Heart right ventricle (tissue), 16 donors: Measurements from ENCODE around the gene MAD2L2. TPM values are rescaled to one million over a fixed set of nuclear protein-coding genes. Genes with fewer than 3 reads are reported as not detected.

Source experiments
- ATAC-seq, 8 donors: fragments of 200-7000 bp; cut with Tn5 transposase; one replicate each; pipeline ENCODE4 v1.9.1; 2020; ENCODE audit warnings: mild to moderate bottlenecking in 8 of 8, moderate library complexity in 8 of 8, moderate number of reproducible peaks in 1 of 8
- DNase-seq, 2 donors: peaks; one replicate each; pipeline ENCODE4 v3.0.0-alpha.2; 2020
- H3K27ac ChIP-seq, 10 donors: fragments of 200-600 bp; sonication (generic) in 2 of 10; one replicate each; pipeline versions ENCODE4 v1.5.0 to v1.8.0; 2020 to 2022; ENCODE audit warnings: mild to moderate bottlenecking in 3 of 10
- H3K27me3 ChIP-seq, 7 donors: fragments of 200-600 bp; one replicate each; pipeline ENCODE4 v1.8.0; 2021 to 2022; ENCODE audit warnings: mild to moderate bottlenecking in 2 of 7
- H3K36me3 ChIP-seq, 9 donors: fragments of 200-600 bp; sonication (generic) in 1 of 9; one replicate each; pipeline versions ENCODE4 v1.5.0 to v1.8.0; 2020 to 2022; ENCODE audit warnings: mild to moderate bottlenecking in 2 of 9
- H3K4me1 ChIP-seq, 9 donors: fragments of 200-600 bp; sonication (generic) in 1 of 9; one replicate each; pipeline versions ENCODE4 v1.5.0 to v1.8.0; 2020 to 2022; ENCODE audit warnings: mild to moderate bottlenecking in 4 of 9
- H3K4me3 ChIP-seq, 10 donors: fragments of 200-600 bp; sonication (generic) in 2 of 10; one replicate each; pipeline versions ENCODE4 v1.5.0 to v1.8.0; 2020 to 2022; ENCODE audit warnings: mild to moderate bottlenecking in 7 of 10, moderate library complexity in 2 of 10
- H3K9me3 ChIP-seq, 11 donors: fragments of 200-600 bp in 10 of 11; sonication (generic) in 2 of 11; one replicate each; pipeline versions ENCODE4 v1.5.0 to v1.8.0; 2013 to 2022; ENCODE audit warnings: mild to moderate bottlenecking in 2 of 11, control low read depth in 1 of 11, moderate library complexity in 1 of 11
- CTCF ChIP-seq, 9 donors: fragments of 200-600 bp; sonication (generic) in 2 of 9; IDR thresholded peaks; one replicate each; pipeline versions ENCODE4 v1.5.0 to v1.8.0; 2021 to 2022; ENCODE audit warnings: antibody characterized with exemption in 9 of 9, mild to moderate bottlenecking in 5 of 9, moderate library complexity in 1 of 9
- WGBS, 2 donors: extraction: QIAGEN DNeasy Blood & Tissue Kit; methylation state at CpG; one replicate each; pipeline ENCODE4 v1.1.7; 2013; ENCODE audit warnings: inconsistent platforms in 1 of 2; 5-methylcytosine and 5-hydroxymethylcytosine counted together
- intact Hi-C, 10 donors: fragments of 100-400 bp; cut with DNase I; formaldehyde crosslinking; loops; one replicate each; pipeline versions ENCODE4 v1.11.1 to v1.14.2; 2022
- polyA plus RNA-seq, 2 donors: library from polyadenylated mRNA; stranded (reverse); fragments of 200-250 nt; gene quantifications; one replicate each; pipeline ENCODE4 v1.2.3, GENCODE V29; 2013
- total RNA-seq, 10 donors: library from RNA; stranded (reverse); fragmentation: NEBNext Ultra II Directional in 3 of 10; extraction: Animal tissue kit (Norgen Biotek cat#: 25700) in 3 of 10; gene quantifications; one replicate each; pipeline versions ENCODE4 v1.2.1 to v1.2.4, GENCODE V29; 2021 to 2023
- donor health status: Arrhythmogenic right ventricular cardiomyopathy.
- donor health status: ischemic (EF 13 %, LVEDD 7.1; RV severe dilation, severe dysfunction).
- donor health status: healthy with polysubstance abuse.
- donor health status: DM: no; HTN: yes; CAD: no.
- donor health status: DM: no; HTN: no; CAD: no.
- donor health status: ischemic (EF 25% LVEDD 6.9; RV normal size, moderate dysfunction).
- donor health status: ischemic (EF 25% LVEDD 5.7; RV mildly dilated, moderate dysfunction).
- donor health status: healthy.
- donor health status: DM: yes; HTN: yes; CAD: no.
- donor health status: Ischemic cardiomyopathy.
- donor health status: ischemic (EF 35%, LVEDD 5.7; RV mildly dilated, moderate dysfunction).
- donor health status: nonischemic (EF 11% LVEDD 7.7; RV severe dilation, severe dysfunction).
- donor health status: DM: yes; HTN: yes; CAD: no.
- donor health status: PGD.
- donor health status: ischemic (EF 29% LVEDD 5.4; RV normal size, mild dysfunction).
- donor health status: nonischemic (EF 23%, LVEDD 6.1; RV moderate dilation, normal function).

The MAD2L2 gene
- total and polyA plus RNA-seq, 12 donors = 10.9 to 59.0 (median 17.0) TPM

- DNase-seq (no peak), ATAC-seq (no peak)
- Histone ChIP-seq H3K27me3 (peaks cover 23 to 91% (median 87%) of the 10 kb centered on the region in 7 donors), H3K4me3 (peak overlapping the region in 2 of 10 donors; percentile 16 to 30), H3K4me1 (peaks cover 0 to 29% (median 10%) of the 10 kb centered on the region in 9 donors), H3K27ac (no peak overlapping the region), H3K9me3 (no peaks in the 10 kb centered on the region), H3K36me3 (no peaks in the 10 kb centered on the region)
- 4% methylated on average over 58 to 64 of the region's 64 CpGs for WGBS, 2 donors
- intact Hi-C loops = no loop called here
- no peak for TF ChIP-seq CTCF (IDR thresholded peaks at IDR 0.05)
These were observed 11.2 kb upstream of the MAD2L2 start for GRCh38 chr1:11691928-11692711.

DNA sequence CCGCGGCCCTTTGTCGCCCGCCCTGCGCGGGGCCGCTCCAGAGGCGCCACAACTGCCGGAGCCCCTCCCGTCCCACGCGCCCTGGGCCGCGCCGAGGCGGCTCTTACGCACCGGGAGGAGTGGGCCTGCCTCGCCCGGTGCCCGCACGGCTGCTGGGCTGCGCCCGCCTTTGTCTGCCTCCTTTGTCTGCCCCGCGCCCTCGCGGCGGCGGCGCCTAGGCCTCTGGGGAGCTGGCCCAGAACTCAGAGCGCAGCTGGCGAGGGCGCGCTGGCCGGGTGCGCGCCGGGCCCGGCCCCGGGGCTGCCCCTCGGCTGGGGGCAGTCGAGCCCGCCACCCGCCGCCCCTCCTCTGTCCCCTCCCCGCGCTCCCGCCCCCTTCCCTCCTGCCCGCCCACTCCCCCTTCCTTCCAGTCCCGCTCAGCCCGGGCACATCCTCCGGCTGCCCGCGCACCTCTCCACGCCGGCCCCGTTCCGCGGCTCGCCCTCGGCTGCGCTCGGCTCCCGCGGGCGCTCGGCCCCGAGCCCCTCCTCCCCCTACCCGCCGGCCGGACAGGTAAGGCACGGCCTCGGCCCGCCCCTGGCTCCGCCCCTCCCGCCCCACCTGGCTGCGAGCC, 10.5 kb upstream of the MAD2L2 start, which contains the start of gene DRAXIN:
TSS of gene DRAXIN (plus strand) at position 409 of the 613 bp plus-strand sequence. CDS start 14,549 bp downstream, outside the sequence.
- peaks cover 0 to 29% (median 10%) of the 10 kb centered on the region in 9 donors for H3K4me1 ChIP-seq
- 1% methylated on average over 36 to 78 of the region's 78 CpGs for WGBS, 2 donors
- no peak within 1 kb of the TSS for H3K27ac ChIP-seq
- H3K9me3 ChIP-seq = no peaks in the 10 kb centered on the region
- ATAC-seq (peak in 3 of 8 donors; percentile 18 to 25 (median 18)), DNase-seq (no peak)
- intact Hi-C loops = no loop called here
- peak within 1 kb of the TSS in 9 of 10 donors; percentile 16 to 47 (median 30) for H3K4me3 ChIP-seq
- H3K36me3 ChIP-seq = no peaks in the 10 kb centered on the region
- H3K27me3 ChIP-seq = peaks cover 23 to 92% (median 83%) of the 10 kb centered on the region in 7 donors
- no peak for TF ChIP-seq CTCF (IDR thresholded peaks at IDR 0.05)

- 4% methylated on average over 64 of the region's 64 CpGs for WGBS, 2 donors
- H3K27ac ChIP-seq = no peak overlapping the region
- no peak for TF ChIP-seq CTCF (IDR thresholded peaks at IDR 0.05)
- peaks cover 23 to 90% (median 77%) of the 10 kb centered on the region in 7 donors for H3K27me3 ChIP-seq
- intact Hi-C loops = no loop called here
- H3K4me3 ChIP-seq = peak overlapping the region in 9 of 10 donors; percentile 16 to 47 (median 30)
- H3K4me1 ChIP-seq = peaks cover 0 to 29% (median 10%) of the 10 kb centered on the region in 9 donors
- DNase-seq (no peak), ATAC-seq (no peak)
- no peaks in the 10 kb centered on the region for H3K9me3 ChIP-seq
- no peaks in the 10 kb centered on the region for H3K36me3 ChIP-seq
These were observed 9.7 kb upstream of the MAD2L2 start for GRCh38 chr1:11690397-11691301.

- Histone ChIP-seq H3K27ac (no peak overlapping the region), H3K27me3 (peaks cover 23 to 80% (median 57%) of the 10 kb centered on the region in 7 donors), H3K9me3 (no peaks in the 10 kb centered on the region), H3K4me1 (peaks cover 0 to 27% (median 10%) of the 10 kb centered on the region in 9 donors), H3K4me3 (no peak overlapping the region), H3K36me3 (no peaks in the 10 kb centered on the region)
- DNase-seq (no peak), ATAC-seq (no peak)
- intact Hi-C loops = no loop called here
- no peak for TF ChIP-seq CTCF (IDR thresholded peaks at IDR 0.05)
- 96 to 98% methylated on average over 4 of the region's 4 CpGs for WGBS, 2 donors
These were observed 7.6 kb upstream of the MAD2L2 start for GRCh38 chr1:11688506-11688905.
